Fibroblast of villous mesenchyme (primary cell): ENCODE data around the gene SLC22A2. TPM values are rescaled to one million over a fixed set of nuclear protein-coding genes. Genes with fewer than 3 reads are reported as not detected.

ENCODE experiments used
- DNase-seq: peaks from one replicate; pipeline ENCODE4 v3.0.0-alpha.2; 2010; ENCODE audit warnings: low read depth
- H3K4me3 ChIP-seq: 2 replicates; pipeline ENCODE4 v1.5.1; 2011; ENCODE audit warnings: low read depth, mild to moderate bottlenecking, low read length
- CTCF ChIP-seq: IDR thresholded peaks from 2 replicates; pipeline ENCODE4 v1.5.1; 2012; ENCODE audit warnings: low read depth, mild to moderate bottlenecking, low read length; ENCODE audit not compliant: insufficient read depth
- total RNA-seq: library from RNA; depleted of rRNA; stranded (reverse); fragments of >200 nt; gene quantifications from 2 replicates; pipeline ENCODE4 v1.2.3, GENCODE V29; 2012

The SLC22A2 gene
- total RNA-seq, 1 donor = under 0.01 TPM

- H3K4me3 ChIP-seq = no peak overlapping the region
- TF ChIP-seq CTCF = no peak
- DNase-seq = no peak
Observed at GRCh38 chr6:160222491-160222890, 36.1 kb downstream of the SLC22A2 start.

GRCh38 chr6:160221918-160222317 is 36.7 kb downstream of the SLC22A2 start:
- TF ChIP-seq CTCF = no peak
- DNase-seq = no peak

DNA sequence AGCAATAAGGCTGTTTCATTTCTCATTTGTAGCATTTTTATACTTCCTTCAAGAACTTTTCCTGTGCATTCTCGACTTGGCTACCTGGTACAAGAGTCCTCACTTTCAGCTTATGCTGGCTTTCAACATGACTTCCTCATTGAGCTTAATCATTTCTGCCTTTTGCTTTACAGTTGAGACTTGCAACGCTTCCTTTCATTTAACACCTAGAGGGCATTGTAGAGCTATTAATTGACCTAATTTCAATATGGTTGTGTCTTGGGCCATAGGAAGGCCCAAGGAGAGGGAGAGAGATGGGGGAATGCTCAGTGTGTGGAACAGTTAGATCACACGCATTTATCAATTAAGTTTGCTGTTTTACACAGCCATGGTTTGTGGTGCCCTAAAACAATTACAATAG is 37.2 kb downstream of the SLC22A2 start:
- peak; percentile 60 for DNase-seq
- TF ChIP-seq CTCF = peak; percentile 37
- no peak overlapping the region for H3K4me3 ChIP-seq

More at GRCh38 chr6:160221918-160222317, 36.7 kb downstream of the SLC22A2 start:
- no peak overlapping the region for H3K4me3 ChIP-seq

GRCh38 chr6:160218810-160219209 is 39.8 kb downstream of the SLC22A2 start:
- no peak for TF ChIP-seq CTCF
- no peak for DNase-seq
- no peak overlapping the region for H3K4me3 ChIP-seq

DNA sequence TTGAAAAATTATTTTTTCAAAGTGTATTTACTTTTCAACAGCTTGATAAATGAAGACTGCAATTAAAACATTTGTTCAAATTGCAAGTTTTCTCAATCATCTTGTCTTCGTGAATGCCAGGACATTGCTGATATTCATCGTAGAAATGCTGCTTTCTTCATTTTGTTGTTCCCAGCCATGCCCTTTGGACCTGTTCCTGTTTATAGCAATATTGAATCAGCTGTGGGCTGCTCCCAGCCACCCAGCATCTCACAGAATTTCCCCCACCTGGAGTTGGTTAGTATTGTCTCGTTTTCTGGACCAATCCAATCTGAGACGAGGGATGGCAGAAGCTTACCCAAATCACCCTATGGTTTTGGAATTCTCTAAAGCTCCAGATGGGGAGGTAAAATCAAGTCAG is 40.8 kb downstream of the SLC22A2 start:
- no peak overlapping the region for H3K4me3 ChIP-seq
- TF ChIP-seq CTCF = no peak
- DNase-seq = no peak

DNA sequence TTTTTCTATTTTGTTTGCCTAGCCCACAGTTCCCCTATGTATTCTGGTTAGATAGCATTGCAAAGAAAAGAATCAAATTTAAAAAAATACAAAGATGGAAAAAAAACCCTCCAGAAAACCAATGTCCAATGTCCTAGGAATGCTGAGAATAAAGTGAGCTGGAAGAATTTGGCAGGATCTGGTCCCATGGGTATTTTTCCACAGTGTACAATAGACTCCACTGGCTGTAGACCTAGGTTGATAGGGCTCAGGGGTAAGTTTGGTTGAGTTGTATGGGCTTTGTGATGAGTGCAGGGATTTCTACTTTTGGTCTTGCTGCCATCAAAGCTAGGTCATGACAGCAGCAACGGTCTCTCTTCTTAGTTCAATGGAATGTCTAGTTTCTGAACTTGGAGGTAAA is 41.5 kb downstream of the SLC22A2 start:
- H3K4me3 ChIP-seq = no peak overlapping the region
- TF ChIP-seq CTCF = no peak
- no peak for DNase-seq

- DNase-seq = no peak
- TF ChIP-seq CTCF = no peak
- H3K4me3 ChIP-seq = no peak overlapping the region
Observed at GRCh38 chr6:160215232-160215631, 43.4 kb downstream of the SLC22A2 start.
